Measurements from ENCODE around the gene KRTAP4-6.
"Not testable (repeated sequence)": the region's sequence is repeated elsewhere in the genome, so short reads cannot be mapped to it uniquely, and the experiment has no call there.

KRTAP4-6 gene

GRCh38 chr17:41168121-41168520, 27.8 kb upstream of the KRTAP4-6 start, which contains the start of gene KRTAP4-3:
TSS of gene KRTAP4-3 (minus strand) at chr17:41168221. CDS start at chr17:41168172, 49 bp downstream.
- Histone ChIP-seq H3K4me3 (ENCODE audit: low read depth in 1 of 2, low read length in 1 of 2) (no peak within 1 kb of the TSS), H3K36me3 (no peaks in the 10 kb centered on the region), H3K27ac (no peak within 1 kb of the TSS), H3K27me3 (peaks cover 9% of the 10 kb centered on the region), H3K9me3 (no peaks in the 10 kb centered on the region), H3K4me1 (ENCODE audit: control insufficient read depth in 1 of 2, insufficient read depth in 1 of 2, low read depth in 1 of 2, low read length in 1 of 2) (no peaks in the 10 kb centered on the region)
- no peak for TF ChIP-seq CTCF (IDR thresholded peaks at IDR 0.05)

DNA sequence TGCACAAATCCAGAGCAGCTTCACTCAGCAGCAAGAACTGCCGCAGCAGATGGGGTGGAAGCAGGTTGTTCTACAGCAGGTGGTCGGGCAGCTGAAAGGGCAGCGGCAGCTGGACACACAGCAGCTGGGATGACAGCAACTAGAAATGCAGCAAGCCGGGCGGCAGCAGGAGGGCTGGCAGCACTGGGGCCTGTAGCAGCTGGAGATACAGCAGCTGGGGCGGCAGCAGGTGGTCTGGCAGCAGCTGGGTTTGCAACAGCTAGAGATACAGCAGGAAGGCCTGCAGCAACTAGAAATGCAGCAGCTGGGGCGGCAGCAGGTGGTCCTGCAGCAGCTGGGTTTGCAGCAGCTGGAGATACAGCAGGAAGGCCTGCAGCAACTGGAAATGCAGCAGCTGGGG, 27.2 kb upstream of the KRTAP4-6 start:
- peaks cover 9% of the 10 kb centered on the region for H3K27me3 ChIP-seq
- no peak overlapping the region for H3K27ac ChIP-seq
- no peak overlapping the region for H3K4me3 ChIP-seq (ENCODE audit: low read depth in 1 of 2, low read length in 1 of 2)
- H3K36me3 ChIP-seq = no peaks in the 10 kb centered on the region
- no peaks in the 10 kb centered on the region for H3K9me3 ChIP-seq
- no peak for TF ChIP-seq CTCF (IDR thresholded peaks at IDR 0.05)
- H3K4me1 ChIP-seq (ENCODE audit: control insufficient read depth in 1 of 2, insufficient read depth in 1 of 2, low read depth in 1 of 2, low read length in 1 of 2) = no peaks in the 10 kb centered on the region

DNA sequence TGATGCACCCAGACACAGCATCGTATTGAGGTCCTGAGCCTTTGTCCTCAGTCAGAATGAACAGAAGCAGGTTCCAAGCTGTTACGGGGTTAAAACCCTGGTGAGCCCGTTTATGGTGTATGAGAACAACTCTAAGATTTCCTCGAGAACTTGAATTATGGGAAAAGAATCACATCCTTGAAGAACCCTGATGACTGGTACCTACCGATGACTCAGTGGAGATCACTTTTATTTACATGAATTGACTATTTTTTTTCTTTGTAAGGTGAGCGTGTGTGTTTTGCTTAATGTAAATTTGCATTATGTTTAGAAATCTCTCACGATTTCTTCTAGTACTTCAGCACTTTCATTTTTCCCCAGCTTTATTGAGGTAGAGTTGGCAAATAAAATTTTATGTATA, 23.5 kb upstream of the KRTAP4-6 start:
- no peak overlapping the region for H3K4me3 ChIP-seq (ENCODE audit: low read depth in 1 of 2, low read length in 1 of 2)
- peaks cover 9% of the 10 kb centered on the region for H3K27me3 ChIP-seq
- H3K36me3 ChIP-seq = no peaks in the 10 kb centered on the region
- H3K27ac ChIP-seq = no peak overlapping the region
- H3K4me1 ChIP-seq (ENCODE audit: control insufficient read depth in 1 of 2, insufficient read depth in 1 of 2, low read depth in 1 of 2, low read length in 1 of 2) = no peaks in the 10 kb centered on the region
- no peak for TF ChIP-seq CTCF (IDR thresholded peaks at IDR 0.05)
- H3K9me3 ChIP-seq = no peaks in the 10 kb centered on the region

DNA sequence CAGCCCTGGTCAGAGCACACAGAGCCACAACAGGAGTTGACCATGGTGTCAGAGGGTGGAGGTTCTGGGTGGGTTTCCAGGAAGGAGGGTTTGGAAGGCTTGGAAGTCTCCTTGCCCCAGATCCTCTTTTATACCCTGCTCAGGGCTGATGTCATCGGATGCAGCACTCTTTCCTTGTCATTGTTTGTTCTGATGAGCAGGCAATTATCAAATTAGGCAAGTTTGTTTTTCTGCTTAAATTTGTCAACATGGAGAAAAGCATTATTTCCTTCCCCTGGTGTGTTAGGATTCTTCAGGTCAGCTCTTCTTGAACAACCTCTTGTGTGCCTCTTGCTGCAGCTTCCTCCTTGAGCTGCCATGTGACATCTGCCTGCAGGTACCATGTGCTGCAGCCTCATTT, 20.3 kb upstream of the KRTAP4-6 start, which contains the start of gene KRTAP4-4:
Gene KRTAP4-4, minus strand, starts transcription at position 101 of the 400 bp plus-strand sequence. Its CDS starts 57 bp downstream, at position 44.
- peaks cover 9% of the 10 kb centered on the region for H3K27me3 ChIP-seq
- no peak for TF ChIP-seq CTCF (IDR thresholded peaks at IDR 0.05)
- no peaks in the 10 kb centered on the region for H3K36me3 ChIP-seq
- H3K9me3 ChIP-seq = no peaks in the 10 kb centered on the region
- no peak within 1 kb of the TSS for H3K27ac ChIP-seq
- H3K4me3 ChIP-seq (ENCODE audit: low read depth in 1 of 2, low read length in 1 of 2) = no peak within 1 kb of the TSS
- no peaks in the 10 kb centered on the region for H3K4me1 ChIP-seq (ENCODE audit: control insufficient read depth in 1 of 2, insufficient read depth in 1 of 2, low read depth in 1 of 2, low read length in 1 of 2)

DNA sequence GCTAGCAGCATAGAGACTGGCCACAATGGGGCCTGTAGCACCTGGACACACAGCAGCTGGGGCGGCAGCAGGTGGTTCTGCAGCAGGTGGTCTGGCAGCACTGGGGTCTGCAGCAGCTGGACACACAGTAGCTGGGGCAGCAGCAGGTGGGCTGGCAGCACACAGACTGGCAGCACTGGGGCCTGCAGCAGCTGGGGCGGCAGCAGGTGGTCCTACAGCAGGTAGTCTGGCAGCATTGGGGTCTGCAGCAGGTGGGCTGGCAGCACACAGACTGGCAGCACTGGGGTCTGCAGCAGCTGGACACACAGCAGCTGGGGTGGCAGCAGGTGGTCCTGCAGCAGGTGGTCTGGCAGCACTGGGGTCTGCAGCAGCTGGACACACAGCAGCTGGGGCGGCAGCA, 19.8 kb upstream of the KRTAP4-6 start:
- not testable (repeated sequence) for H3K4me1 ChIP-seq (ENCODE audit: control insufficient read depth in 1 of 2, insufficient read depth in 1 of 2, low read depth in 1 of 2, low read length in 1 of 2); H3K36me3 ChIP-seq; H3K27me3 ChIP-seq; H3K4me3 ChIP-seq (ENCODE audit: low read depth in 1 of 2, low read length in 1 of 2); H3K9me3 ChIP-seq; H3K27ac ChIP-seq

- H3K4me3 ChIP-seq (ENCODE audit: low read depth in 1 of 2, low read length in 1 of 2) = no peak overlapping the region
- no peaks in the 10 kb centered on the region for H3K36me3 ChIP-seq
- H3K4me1 ChIP-seq (ENCODE audit: control insufficient read depth in 1 of 2, insufficient read depth in 1 of 2, low read depth in 1 of 2, low read length in 1 of 2) = no peaks in the 10 kb centered on the region
- no peak for TF ChIP-seq CTCF (IDR thresholded peaks at IDR 0.05)
- H3K27me3 ChIP-seq = peaks cover 16% of the 10 kb centered on the region
- H3K27ac ChIP-seq = no peak overlapping the region
- no peaks in the 10 kb centered on the region for H3K9me3 ChIP-seq
These were observed 13.5 kb upstream of the KRTAP4-6 start for GRCh38 chr17:41153856-41154255.

All from neutrophil (primary cell).